ENCODE data around the gene IFNL3. TPM values are rescaled to one million over a fixed set of nuclear protein-coding genes. Genes with fewer than 3 reads are reported as not detected.

IFNL3 gene
- total and polyA plus RNA-seq, 2 donors (not counting 1 experiment from before 2014, with no cell fraction given), result not detected

- Histone ChIP-seq H3K4me2 (ENCODE audit: extremely low read depth, insufficient read depth, low read length) (no peak overlapping the region), H3K4me1 (ENCODE audit: control insufficient read depth, extremely low read depth, insufficient read depth, low read length) (no peaks in the 10 kb centered on the region), H3K79me2 (ENCODE audit: control insufficient read depth, insufficient read depth, low read length) (no peaks in the 10 kb centered on the region), H3K9ac (ENCODE audit: insufficient read depth, low read length) (no peak overlapping the region), H3K9me3 (ENCODE audit: control insufficient read depth, insufficient read depth, low read depth, low read length) (no peaks in the 10 kb centered on the region), H4K20me1 (ENCODE audit: control insufficient read depth, extremely low read depth, insufficient read depth, low read length) (no peaks in the 10 kb centered on the region), H2AFZ (ENCODE audit: low read length) (no peak overlapping the region), H3K4me3 (replicated peaks in 1 of 4; ENCODE audit: control extremely low read depth in 1 of 4, insufficient read depth in 1 of 4, low read depth in 3 of 4, low read length in 4 of 4) (no peak overlapping the region), H3K27ac (ENCODE audit: insufficient read depth, low read length) (no peak overlapping the region), H3K27me3 (ENCODE audit: control insufficient read depth, insufficient read depth, low read length) (peaks cover 4% of the 10 kb centered on the region), H3K36me3 (ENCODE audit: control insufficient read depth, insufficient read depth, low read length) (no peaks in the 10 kb centered on the region)
- no peak for TF ChIP-seq EZH2 (IDR thresholded peaks at IDR 0.05; ENCODE audit: low read length, missing control alignments)
- TF ChIP-seq CTCF (conservative IDR thresholded peaks at IDR 0.05 in 1 of 2, IDR thresholded peaks at IDR 0.05 in 1 of 2; ENCODE audit: low read depth in 1 of 2, low read length in 2 of 2), result no peak
- DNase-seq (ENCODE audit: low read depth in 2 of 2), result no peak
These were observed 6.6 kb downstream of the IFNL3 start for GRCh38 chr19:39238209-39238608.

DNA sequence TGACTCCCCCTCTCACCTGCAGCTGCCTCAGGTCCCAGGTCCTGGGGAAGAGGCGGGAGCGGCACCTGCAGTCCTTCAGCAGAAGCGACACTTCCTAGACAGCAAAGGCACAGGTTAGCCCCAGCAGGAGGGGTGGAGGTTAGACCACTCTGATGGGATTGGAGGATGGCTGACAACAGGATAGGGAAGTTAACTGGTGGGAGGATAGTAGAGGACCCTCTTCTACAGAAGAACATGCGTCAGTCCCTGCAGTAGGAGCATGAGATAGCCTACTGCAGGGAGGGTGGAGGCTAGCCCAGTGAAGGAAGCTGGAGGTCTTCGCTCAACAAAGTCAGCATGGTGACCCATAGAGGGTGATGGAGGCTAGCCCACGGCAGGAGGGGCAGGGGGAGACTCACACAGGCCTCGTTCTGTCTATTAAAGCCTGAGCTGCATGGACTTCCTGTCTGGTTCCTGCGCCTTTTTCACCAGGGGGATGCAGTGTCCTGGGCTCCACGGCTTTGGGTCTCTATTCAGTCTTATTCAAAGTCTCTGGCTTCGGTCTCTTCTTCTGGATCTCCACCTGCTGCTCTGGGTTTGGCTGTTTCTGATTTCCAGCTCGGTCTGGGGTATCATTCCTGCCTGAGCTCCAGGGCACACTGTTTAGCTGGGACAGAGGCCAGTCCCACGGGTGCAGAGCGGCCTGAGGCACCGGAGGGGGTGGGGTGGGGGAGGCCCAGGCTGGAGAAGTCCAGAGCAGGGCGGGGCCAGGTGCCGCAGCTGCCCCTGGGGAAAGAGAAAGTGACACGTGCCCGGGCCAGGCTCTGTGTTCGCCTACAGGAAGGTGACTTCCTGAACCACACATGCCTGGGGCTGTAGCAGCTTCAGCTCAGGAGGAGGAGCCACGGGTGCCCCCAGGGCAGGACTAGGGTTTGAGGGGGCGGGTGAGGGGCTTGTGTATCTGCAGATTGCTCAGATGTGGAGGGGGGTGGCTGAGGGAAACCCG is 7.3 kb downstream of the IFNL3 start:
- TF ChIP-seq CTCF (conservative IDR thresholded peaks at IDR 0.05 in 1 of 2, IDR thresholded peaks at IDR 0.05 in 1 of 2; ENCODE audit: low read depth in 1 of 2, low read length in 2 of 2), result no peak
- no peak for TF ChIP-seq EZH2 (IDR thresholded peaks at IDR 0.05; ENCODE audit: low read length, missing control alignments)
- Histone ChIP-seq H3K27ac (ENCODE audit: insufficient read depth, low read length) (no peak overlapping the region), H3K4me3 (replicated peaks in 1 of 4; ENCODE audit: control extremely low read depth in 1 of 4, insufficient read depth in 1 of 4, low read depth in 3 of 4, low read length in 4 of 4) (no peak overlapping the region), H3K4me1 (ENCODE audit: control insufficient read depth, extremely low read depth, insufficient read depth, low read length) (no peaks in the 10 kb centered on the region), H3K9ac (ENCODE audit: insufficient read depth, low read length) (no peak overlapping the region), H3K4me2 (ENCODE audit: extremely low read depth, insufficient read depth, low read length) (no peak overlapping the region), H4K20me1 (ENCODE audit: control insufficient read depth, extremely low read depth, insufficient read depth, low read length) (no peaks in the 10 kb centered on the region), H3K9me3 (ENCODE audit: control insufficient read depth, insufficient read depth, low read depth, low read length) (no peaks in the 10 kb centered on the region), H3K36me3 (ENCODE audit: control insufficient read depth, insufficient read depth, low read length) (no peaks in the 10 kb centered on the region), H3K79me2 (ENCODE audit: control insufficient read depth, insufficient read depth, low read length) (no peaks in the 10 kb centered on the region), H3K27me3 (ENCODE audit: control insufficient read depth, insufficient read depth, low read length) (peaks cover 4% of the 10 kb centered on the region), H2AFZ (ENCODE audit: low read length) (no peak overlapping the region)
- DNase-seq (ENCODE audit: low read depth in 2 of 2), result no peak

DNA sequence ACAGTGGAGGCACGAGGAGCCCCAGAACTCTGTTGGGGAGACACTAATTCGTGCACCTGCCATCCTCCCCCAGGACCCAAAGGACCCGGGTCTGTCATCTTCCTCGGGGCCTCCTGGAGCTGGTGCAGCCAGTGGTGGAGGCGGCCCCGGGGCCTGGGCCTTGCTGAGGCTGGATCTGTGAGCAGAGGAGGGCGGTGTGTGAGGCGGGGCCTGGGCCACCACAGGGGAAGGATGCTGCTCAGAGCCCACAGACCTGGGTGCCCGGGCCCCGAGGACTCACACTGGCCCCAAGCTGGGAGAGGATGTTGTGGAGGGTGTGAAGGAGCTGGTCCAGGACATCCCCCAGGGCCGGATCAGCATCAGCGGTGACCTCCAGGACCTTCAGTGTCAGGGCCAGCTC is 8.3 kb downstream of the IFNL3 start:
- TF ChIP-seq CTCF (conservative IDR thresholded peaks at IDR 0.05 in 1 of 2, IDR thresholded peaks at IDR 0.05 in 1 of 2; ENCODE audit: low read depth in 1 of 2, low read length in 2 of 2), result no peak
- no peak for TF ChIP-seq EZH2 (IDR thresholded peaks at IDR 0.05; ENCODE audit: low read length, missing control alignments)

More for the DNA sequence above, 8.3 kb downstream of the IFNL3 start:
- H3K9ac ChIP-seq (ENCODE audit: insufficient read depth, low read length), result no peak overlapping the region
- no peaks in the 10 kb centered on the region for H4K20me1 ChIP-seq (ENCODE audit: control insufficient read depth, extremely low read depth, insufficient read depth, low read length)
- H3K79me2 ChIP-seq (ENCODE audit: control insufficient read depth, insufficient read depth, low read length), result no peaks in the 10 kb centered on the region
- DNase-seq (ENCODE audit: low read depth in 2 of 2), result no peak
- no peak overlapping the region for H3K4me3 ChIP-seq (replicated peaks in 1 of 4; ENCODE audit: control extremely low read depth in 1 of 4, insufficient read depth in 1 of 4, low read depth in 3 of 4, low read length in 4 of 4)
- no peaks in the 10 kb centered on the region for H3K9me3 ChIP-seq (ENCODE audit: control insufficient read depth, insufficient read depth, low read depth, low read length)
- no peaks in the 10 kb centered on the region for H3K4me1 ChIP-seq (ENCODE audit: control insufficient read depth, extremely low read depth, insufficient read depth, low read length)
- H3K27me3 ChIP-seq (ENCODE audit: control insufficient read depth, insufficient read depth, low read length), result peaks cover 8% of the 10 kb centered on the region
- no peak overlapping the region for H2AFZ ChIP-seq (ENCODE audit: low read length)
- H3K27ac ChIP-seq (ENCODE audit: insufficient read depth, low read length), result no peak overlapping the region
- H3K36me3 ChIP-seq (ENCODE audit: control insufficient read depth, insufficient read depth, low read length), result no peaks in the 10 kb centered on the region
- no peak overlapping the region for H3K4me2 ChIP-seq (ENCODE audit: extremely low read depth, insufficient read depth, low read length)

Data from fibroblast of lung (primary cell).